K562 treated with DMSO at 1 percent for 12 hours (cell line): ENCODE measurements around the gene ZNF512B. TPM values are rescaled to one million over a fixed set of nuclear protein-coding genes. Genes with fewer than 3 reads are reported as not detected.

Experiments used
- total RNA-seq: library from RNA; unstranded; fragments of 300-600 nt; gene quantifications from 2 replicates; pipeline ENCODE4 v1.2.3, GENCODE V29; 2022; ENCODE audit not compliant: insufficient read depth

ZNF512B gene
- 5.5 and 11.2 TPM in 2 replicates for total RNA-seq

GRCh38 chr20:63969838-63970713, at the start of gene ZNF512B:
Gene ZNF512B, minus strand, starts transcription at chr20:63969930. Its CDS starts 1,980 bp downstream, at chr20:63967950.

GRCh38 chr20:63980806-63981728, 11.3 kb upstream of the ZNF512B start, which contains the start of gene PRPF6:
Gene PRPF6, plus strand, starts transcription at chr20:63981132. Its CDS starts 114 bp downstream, at chr20:63981246.

GRCh38 chr20:63979557-63980316, 10.0 kb upstream of the ZNF512B start, which contains the start of gene SAMD10:
Gene SAMD10, minus strand, starts transcription at chr20:63979642. Its CDS starts 175 bp downstream, at chr20:63979467.

GRCh38 chr20:63955827-63956663, 13.7 kb downstream of the ZNF512B start, which contains the start of gene UCKL1:
Gene UCKL1, minus strand, starts transcription at chr20:63956416. Its CDS starts 44 bp downstream, at chr20:63956372.

Other genes starting within 250 kb of the ZNF512B start
- 14.9 and 18.6 TPM in 2 replicates for gene LIME1, start 233.3 kb downstream of the ZNF512B start, total RNA-seq
- 43.8 and 55.1 TPM in 2 replicates for gene SLC2A4RG, start 230.2 kb downstream of the ZNF512B start, total RNA-seq
- gene ZBTB46, start 138.7 kb downstream of the ZNF512B start, total RNA-seq: 1.8 and 3.3 TPM in 2 replicates
- 6.2 and 7.0 TPM in 2 replicates for gene ABHD16B, start 108.4 kb downstream of the ZNF512B start, total RNA-seq
- 62.8 and 93.1 TPM in 2 replicates for gene TPD52L2, start 104.7 kb downstream of the ZNF512B start, total RNA-seq
- 26.3 and 48.9 TPM in 2 replicates for gene DNAJC5, start 74.8 kb downstream of the ZNF512B start, total RNA-seq
- gene UCKL1, start 13.5 kb downstream of the ZNF512B start, total RNA-seq: 35.1 and 41.2 TPM in 2 replicates
- gene SAMD10, start 9.7 kb upstream of the ZNF512B start, total RNA-seq: 3.7 and 4.3 TPM in 2 replicates
- gene PRPF6, start 11.2 kb upstream of the ZNF512B start, total RNA-seq: 83.2 and 90.5 TPM in 2 replicates
- gene C20orf204, start 66.3 kb upstream of the ZNF512B start, total RNA-seq: 1.1 and 1.8 TPM in 2 replicates
- gene SOX18, start 79.7 kb upstream of the ZNF512B start, total RNA-seq: 12.2 and 16.2 TPM in 2 replicates
- 26.3 and 31.7 TPM in 2 replicates for gene TCEA2, start 93.3 kb upstream of the ZNF512B start, total RNA-seq
- gene RGS19, start 109.6 kb upstream of the ZNF512B start, total RNA-seq: 21.7 and 24.9 TPM in 2 replicates
- gene OPRL1, start 110.2 kb upstream of the ZNF512B start, total RNA-seq: 0.77 and 1.7 TPM in 2 replicates
- gene LKAAEAR1, start 114.5 kb upstream of the ZNF512B start, total RNA-seq: not detected in 2 replicates
- gene NPBWR2, start 137.6 kb upstream of the ZNF512B start, total RNA-seq: not detected in 2 replicates
- gene MYT1, start 194.5 kb upstream of the ZNF512B start, total RNA-seq: 0.10 TPM in 1 of 2 replicates, not detected in the other